PC-9 (cell line): Measurements from ENCODE around the gene ADORA1. TPM values are rescaled to one million over a fixed set of nuclear protein-coding genes. Genes with fewer than 3 reads are reported as not detected.

Source experiments
- BruUV-seq: library from RNA; stranded (reverse); fragments of 400-500 nt; replicated peaks from 2 replicates; lab custom pipeline; 2021; lab: Mats Ljungman, UMichigan
- CTCF ChIA-PET: fragments of 300-600 bp; sonication (Branson Sonifier 250); formaldehyde crosslinking; loops from one replicate; lab custom pipeline; 2022; ENCODE audit warnings: antibody characterized with exemption; lab: Charles Lee
- POLR2A ChIA-PET: fragments of 300-600 bp; sonication (Branson Sonifier 250); formaldehyde crosslinking; loops from one replicate; lab custom pipeline; 2022; ENCODE audit warnings: antibody characterized with exemption; ENCODE audit not compliant: unreplicated experiment; lab: Charles Lee
- DNase-seq, 2 experiments: peaks; one replicate each; pipeline versions ENCODE4 v3.0.0 to v3.0.0-alpha.2; 2015 to 2022; ENCODE audit warnings: mixed read lengths in 1 of 2
- H2AFZ ChIP-seq: fragments of 200-600 bp; sonication (generic); 2 replicates; pipeline ENCODE4 v1.8.1; 2017; ENCODE audit warnings: antibody characterized with exemption
- H3F3A ChIP-seq: fragments of 200-600 bp; sonication (generic); 2 replicates; pipeline ENCODE4 v1.8.1; 2017; ENCODE audit warnings: antibody characterized with exemption, mild to moderate bottlenecking, low read depth; ENCODE audit not compliant: insufficient read depth
- H3K27ac ChIP-seq: fragments of 200-600 bp; sonication (generic); 2 replicates; pipeline ENCODE4 v1.6.1; 2016; ENCODE audit warnings: mixed run types
- H3K27me3 ChIP-seq: fragments of 200-600 bp; sonication (generic); 2 replicates; pipeline ENCODE4 v1.6.1; 2016; ENCODE audit warnings: low read depth, mixed run types; ENCODE audit not compliant: insufficient read depth
- H3K36me3 ChIP-seq: fragments of 200-600 bp; sonication (generic); 2 replicates; pipeline ENCODE4 v1.6.1; 2016; ENCODE audit warnings: low read depth, mixed run types
- H3K4me1 ChIP-seq: fragments of 200-600 bp; sonication (generic); replicated peaks from 2 replicates; pipeline ENCODE4 v1.6.1; 2016; ENCODE audit warnings: mixed run types; ENCODE audit not compliant: insufficient read depth
- H3K4me2 ChIP-seq: fragments of 200-600 bp; sonication (generic); 2 replicates; pipeline ENCODE4 v1.6.1; 2017; ENCODE audit warnings: mixed run types
- H3K4me3 ChIP-seq: fragments of 200-600 bp; sonication (generic); 2 replicates; pipeline ENCODE4 v1.6.1; 2016; ENCODE audit warnings: mixed run types
- H3K79me2 ChIP-seq: fragments of 200-600 bp; sonication (generic); 2 replicates; pipeline ENCODE4 v1.6.1; 2017; ENCODE audit warnings: low read depth, mixed run types
- H3K9me2 ChIP-seq: fragments of 200-600 bp; sonication (generic); 2 replicates; pipeline ENCODE4 v1.8.1; 2017; ENCODE audit warnings: mild to moderate bottlenecking; ENCODE audit not compliant: insufficient read depth
- H3K9me3 ChIP-seq: fragments of 200-600 bp; sonication (generic); 2 replicates; pipeline ENCODE4 v1.8.1; 2016; ENCODE audit warnings: low read depth; ENCODE audit not compliant: insufficient read depth
- H4K20me1 ChIP-seq: fragments of 200-600 bp; sonication (generic); 2 replicates; pipeline ENCODE4 v1.8.1; 2017; ENCODE audit not compliant: insufficient read depth
- CTCF ChIP-seq: fragments of 200-600 bp; sonication (generic); conservative IDR thresholded peaks from 2 replicates; pipeline ENCODE4 v1.6.1; 2017; ENCODE audit warnings: mixed run types, antibody characterized with exemption, mild to moderate bottlenecking, moderate library complexity
- EZH2 ChIP-seq: fragments of 200-600 bp; sonication (generic); IDR thresholded peaks from 2 replicates; pipeline ENCODE4 v1.8.0; 2017; ENCODE audit warnings: antibody characterized with exemption, low read depth
- intact Hi-C: fragments of 100-400 bp; cut with micrococcal nuclease; formaldehyde crosslinking; loops from one replicate; pipeline ENCODE4 v1.10.0; 2022; ENCODE audit not compliant: unreplicated experiment
- total RNA-seq: library from RNA; stranded (reverse); gene quantifications from 2 replicates; pipeline ENCODE4 v1.2.3, GENCODE V29; 2021

The ADORA1 gene
- total RNA-seq, 1 experiment from 2014 or later: 8.3 TPM

- intact Hi-C loops: no loop called here
- H3K4me1 ChIP-seq: peaks cover 74% of the 10 kb centered on the region
- H3F3A ChIP-seq: peaks cover 59% of the 10 kb centered on the region
- no peak overlapping the region for H3K4me3 ChIP-seq
- H3K36me3 ChIP-seq: peaks cover 18% of the 10 kb centered on the region
- TF ChIP-seq EZH2 (no peak), CTCF (no peak)
- H3K27me3 ChIP-seq: no peaks in the 10 kb centered on the region
- CTCF ChIA-PET: no interaction called here
- peak overlapping the region; percentile 78 for H3K4me2 ChIP-seq
- H3K9me3 ChIP-seq: peaks cover 8% of the 10 kb centered on the region
- POLR2A ChIA-PET: no interaction called here
- no peaks in the 10 kb centered on the region for H3K9me2 ChIP-seq
- H2AFZ ChIP-seq: no peak overlapping the region
- peak overlapping the region; percentile 83 for H3K27ac ChIP-seq
- H4K20me1 ChIP-seq: no peaks in the 10 kb centered on the region
- H3K79me2 ChIP-seq: peaks cover 13% of the 10 kb centered on the region; the same call in 1 of the 2 replicates
- BruUV-seq: no TSS peak
- DNase-seq: peak in 1 of 2 experiments; percentile 69
Observed at GRCh38 chr1:203156280-203156679, 28.8 kb downstream of the ADORA1 start.

GRCh38 chr1:203158423-203158822, 30.9 kb downstream of the ADORA1 start:
- Histone ChIP-seq H3K79me2 (peaks cover 13% of the 10 kb centered on the region; the same call in 1 of the 2 replicates), H3K4me2 (no peak overlapping the region), H3K4me3 (no peak overlapping the region), H3K27ac (no peak overlapping the region), H2AFZ (no peak overlapping the region), H3F3A (peaks cover 37% of the 10 kb centered on the region), H3K9me2 (no peaks in the 10 kb centered on the region), H4K20me1 (no peaks in the 10 kb centered on the region), H3K36me3 (peaks cover 18% of the 10 kb centered on the region), H3K9me3 (peaks cover 8% of the 10 kb centered on the region), H3K4me1 (peaks cover 54% of the 10 kb centered on the region), H3K27me3 (no peaks in the 10 kb centered on the region)
- DNase-seq: no peak
- no TSS peak for BruUV-seq
- no peak for TF ChIP-seq EZH2
- no peak for TF ChIP-seq CTCF
- ChIA-PET CTCF (no interaction called here), POLR2A (no interaction called here)
- intact Hi-C loops: no loop called here

- TF ChIP-seq EZH2 (no peak), CTCF (no peak)
- no peaks in the 10 kb centered on the region for H4K20me1 ChIP-seq
- DNase-seq: no peak
- H3K4me2 ChIP-seq: no peak overlapping the region
- CTCF ChIA-PET: no interaction called here
- no peaks in the 10 kb centered on the region for H3K9me2 ChIP-seq
- H3K79me2 ChIP-seq: peaks cover 13% of the 10 kb centered on the region; the same call in 1 of the 2 replicates
- no peak overlapping the region for H2AFZ ChIP-seq
- no peak overlapping the region for H3K4me3 ChIP-seq
- POLR2A ChIA-PET: no interaction called here
- peaks cover 47% of the 10 kb centered on the region for H3K4me1 ChIP-seq
- intact Hi-C loops: no loop called here
- H3K36me3 ChIP-seq: peaks cover 18% of the 10 kb centered on the region
- peaks cover 30% of the 10 kb centered on the region for H3F3A ChIP-seq
- no peak overlapping the region for H3K27ac ChIP-seq
- no TSS peak for BruUV-seq
- no peaks in the 10 kb centered on the region for H3K27me3 ChIP-seq
- H3K9me3 ChIP-seq: peaks cover 8% of the 10 kb centered on the region
Observed at GRCh38 chr1:203158960-203159665, 31.6 kb downstream of the ADORA1 start.
